Osteoblast (primary cell): ENCODE results near the gene TBCD. TPM values are rescaled to one million over a fixed set of nuclear protein-coding genes. Genes with fewer than 3 reads are reported as not detected.
"Not testable (repeated sequence)": the region's sequence is repeated elsewhere in the genome, so short reads cannot be mapped to it uniquely, and the experiment has no call there.

Source experiments
- DNase-seq: peaks from one replicate; pipeline ENCODE4 v3.0.0; 2011; ENCODE audit warnings: low spot score, mixed read lengths; ENCODE audit not compliant: insufficient read length; ENCODE audit errors: missing footprints
- H2AFZ ChIP-seq: 2 replicates; pipeline ENCODE4 v1.6.0; 2011; ENCODE audit warnings: mild to moderate bottlenecking, low read length
- H3K27ac ChIP-seq: 2 replicates; pipeline ENCODE4 v1.5.1; 2011; ENCODE audit warnings: mild to moderate bottlenecking, low read depth, low read length, moderate library complexity
- H3K27me3 ChIP-seq: 2 replicates; pipeline ENCODE4 v1.6.0; 2012; ENCODE audit warnings: mild to moderate bottlenecking, control low read depth, inconsistent platforms, low read length, moderate library complexity; ENCODE audit not compliant: insufficient read depth
- H3K36me3 ChIP-seq: 2 replicates; pipeline ENCODE4 v1.5.1; 2011; ENCODE audit warnings: mild to moderate bottlenecking, low read length, control low read depth, moderate library complexity; ENCODE audit not compliant: insufficient read depth
- H3K4me1 ChIP-seq: 2 replicates; pipeline ENCODE4 v1.5.1; 2011; ENCODE audit warnings: mild to moderate bottlenecking, low read length, control low read depth, moderate library complexity; ENCODE audit not compliant: insufficient read depth
- H3K4me2 ChIP-seq: 2 replicates; pipeline ENCODE4 v1.6.0; 2011; ENCODE audit warnings: mild to moderate bottlenecking, low read length; ENCODE audit not compliant: insufficient read depth
- H3K4me3 ChIP-seq: fragments of 200-600 bp; sonication (generic); 3 replicates; pipeline ENCODE4 v1.5.1; 2012; ENCODE audit warnings: mild to moderate bottlenecking, low read length, inconsistent platforms; ENCODE audit not compliant: insufficient read depth
- H3K79me2 ChIP-seq: 2 replicates; pipeline ENCODE4 v1.6.0; 2012; ENCODE audit warnings: mild to moderate bottlenecking, low read length, control low read depth, inconsistent platforms; ENCODE audit not compliant: insufficient read depth
- H3K9me3 ChIP-seq: 2 replicates; pipeline ENCODE4 v1.5.1; 2011; ENCODE audit warnings: low read depth, low read length, control low read depth
- H4K20me1 ChIP-seq: 2 replicates; pipeline ENCODE4 v1.6.0; 2012; ENCODE audit warnings: mild to moderate bottlenecking, low read length, control low read depth; ENCODE audit not compliant: insufficient read depth
- CTCF ChIP-seq: IDR thresholded peaks from 2 replicates; pipeline ENCODE4 v1.5.1; 2011; ENCODE audit warnings: mild to moderate bottlenecking, low read depth, low read length, moderate library complexity; ENCODE audit errors: extremely low read depth
- total RNA-seq: library from RNA; depleted of rRNA; stranded (reverse); fragments of >200 nt; gene quantifications from 2 replicates; pipeline ENCODE4 v1.2.3, GENCODE V29; 2012

Gene TBCD
- total RNA-seq, 1 donor = 29.0 TPM

- peak; percentile 36 for DNase-seq
Measured at GRCh38 chr17:82984751-82985427, 233.0 kb downstream of the TBCD start.

GRCh38 chr17:82985428-82985805 is 233.6 kb downstream of the TBCD start:
- DNase-seq = no peak
- no peaks in the 10 kb centered on the region for H3K9me3 ChIP-seq
- peaks cover 17% of the 10 kb centered on the region for H3K4me1 ChIP-seq
- peak overlapping the region; percentile 61 for H3K4me2 ChIP-seq
- peak overlapping the region; percentile 77 for H2AFZ ChIP-seq
- no peaks in the 10 kb centered on the region for H3K27me3 ChIP-seq
- peaks cover 3% of the 10 kb centered on the region for H4K20me1 ChIP-seq
- no peaks in the 10 kb centered on the region for H3K79me2 ChIP-seq
- no peaks in the 10 kb centered on the region for H3K36me3 ChIP-seq
- TF ChIP-seq CTCF = no peak
- no peak overlapping the region for H3K4me3 ChIP-seq
- no peak overlapping the region for H3K27ac ChIP-seq

More at GRCh38 chr17:82984751-82985427, 233.0 kb downstream of the TBCD start:
- Histone ChIP-seq H3K4me2 (peak overlapping the region; percentile 61), H3K4me1 (peaks cover 17% of the 10 kb centered on the region), H3K27me3 (no peaks in the 10 kb centered on the region), H3K36me3 (no peaks in the 10 kb centered on the region), H3K4me3 (no peak overlapping the region), H4K20me1 (peaks cover 3% of the 10 kb centered on the region), H3K27ac (no peak overlapping the region), H2AFZ (no peak overlapping the region), H3K79me2 (no peaks in the 10 kb centered on the region), H3K9me3 (no peaks in the 10 kb centered on the region)
- no peak for TF ChIP-seq CTCF

- TF ChIP-seq CTCF = no peak
- DNase-seq = peak; percentile 72
- H2AFZ ChIP-seq = peak overlapping the region; percentile 77
- H4K20me1 ChIP-seq = peaks cover 3% of the 10 kb centered on the region
- peaks cover 17% of the 10 kb centered on the region for H3K4me1 ChIP-seq
- peak overlapping the region; percentile 61 for H3K4me2 ChIP-seq
- H3K9me3 ChIP-seq = no peaks in the 10 kb centered on the region
- peak overlapping the region; percentile 35 for H3K27ac ChIP-seq
- peak overlapping the region; percentile 42 for H3K4me3 ChIP-seq
- H3K79me2 ChIP-seq = no peaks in the 10 kb centered on the region
- no peaks in the 10 kb centered on the region for H3K27me3 ChIP-seq
- H3K36me3 ChIP-seq = no peaks in the 10 kb centered on the region
Measured at GRCh38 chr17:82985973-82986372, 234.1 kb downstream of the TBCD start.

- H3K79me2 ChIP-seq, H3K36me3 ChIP-seq, H3K4me3 ChIP-seq, H3K27ac ChIP-seq, H2AFZ ChIP-seq, H4K20me1 ChIP-seq, H3K9me3 ChIP-seq, H3K4me2 ChIP-seq, H3K27me3 ChIP-seq, DNase-seq: not testable (repeated sequence)
- peaks cover 17% of the 10 kb centered on the region for H3K4me1 ChIP-seq
Measured at GRCh38 chr17:82989051-82989450, 237.2 kb downstream of the TBCD start.
